DOHH2 (cell line): ENCODE data around the gene C8A.

Experiments used
- EZH2phosphoT487 ChIP-seq: fragments of 200-600 bp; sonication (generic); IDR thresholded peaks from 2 replicates; pipeline ENCODE4 v1.6.1; 2017; ENCODE audit warnings: borderline replicate concordance, mild to moderate bottlenecking, antibody characterized with exemption, low read length, moderate library complexity, mixed read lengths
- TF ChIP-seq, protein P1 (sequence below): fragments of 200-600 bp; sonication (generic); IDR thresholded peaks from one replicate; pipeline ENCODE4 v1.5.1; 2014; ENCODE audit warnings: antibody characterized with exemption, mild to moderate bottlenecking, low read depth, low read length; ENCODE audit not compliant: poor library complexity, severe bottlenecking

DNA sequence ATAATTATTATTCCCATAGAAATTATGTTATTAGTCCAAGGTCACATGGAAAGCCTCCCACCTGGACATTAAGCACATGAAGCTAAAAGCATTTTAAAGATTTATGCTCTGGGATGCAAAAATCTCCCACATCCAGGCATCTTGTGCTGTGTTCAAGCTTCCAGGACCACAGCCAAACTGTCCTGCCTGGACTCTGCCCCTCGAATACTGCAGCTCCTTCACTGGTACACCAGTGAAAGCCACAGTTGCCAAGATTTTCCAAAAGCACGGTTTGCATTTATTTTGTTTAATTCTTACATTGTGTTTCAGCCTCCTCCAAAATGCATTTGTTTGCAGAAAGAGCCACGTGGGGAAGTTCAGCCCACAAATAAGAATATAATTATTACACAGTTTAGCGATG is 72.6 kb downstream of the C8A start:
- TF ChIP-seq, protein P1, sequence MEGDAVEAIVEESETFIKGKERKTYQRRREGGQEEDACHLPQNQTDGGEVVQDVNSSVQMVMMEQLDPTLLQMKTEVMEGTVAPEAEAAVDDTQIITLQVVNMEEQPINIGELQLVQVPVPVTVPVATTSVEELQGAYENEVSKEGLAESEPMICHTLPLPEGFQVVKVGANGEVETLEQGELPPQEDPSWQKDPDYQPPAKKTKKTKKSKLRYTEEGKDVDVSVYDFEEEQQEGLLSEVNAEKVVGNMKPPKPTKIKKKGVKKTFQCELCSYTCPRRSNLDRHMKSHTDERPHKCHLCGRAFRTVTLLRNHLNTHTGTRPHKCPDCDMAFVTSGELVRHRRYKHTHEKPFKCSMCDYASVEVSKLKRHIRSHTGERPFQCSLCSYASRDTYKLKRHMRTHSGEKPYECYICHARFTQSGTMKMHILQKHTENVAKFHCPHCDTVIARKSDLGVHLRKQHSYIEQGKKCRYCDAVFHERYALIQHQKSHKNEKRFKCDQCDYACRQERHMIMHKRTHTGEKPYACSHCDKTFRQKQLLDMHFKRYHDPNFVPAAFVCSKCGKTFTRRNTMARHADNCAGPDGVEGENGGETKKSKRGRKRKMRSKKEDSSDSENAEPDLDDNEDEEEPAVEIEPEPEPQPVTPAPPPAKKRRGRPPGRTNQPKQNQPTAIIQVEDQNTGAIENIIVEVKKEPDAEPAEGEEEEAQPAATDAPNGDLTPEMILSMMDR = no peak
- TF ChIP-seq EZH2phosphoT487 = no peak
